ENCODE results near the gene RAB12. TPM values are rescaled to one million over a fixed set of nuclear protein-coding genes. Genes with fewer than 3 reads are reported as not detected.

Gene RAB12
- total RNA-seq, 3 donors from 2014 or later: 46.5 to 64.0 (median 55.0) TPM

- H3K4me3 ChIP-seq: peak overlapping the region in 1 of 3 donors; percentile 81
- intact Hi-C loops (cut with DNase I; ENCODE audit: low total_unique reads): no loop called here
- H3K9me3 ChIP-seq: no peaks in the 10 kb centered on the region
- TF ChIP-seq POLR2AphosphoS5 (IDR thresholded peaks at IDR 0.05): no peak
- TF ChIP-seq POLR2A (IDR thresholded peaks at IDR 0.05): no peak
- TF ChIP-seq CTCF (IDR thresholded peaks at IDR 0.05): no peak
- no peaks in the 10 kb centered on the region for H3K36me3 ChIP-seq
- peak in 1 of 2 donors; percentile 30 for DNase-seq (ENCODE audit: low spot score in 2 of 2)
- H3K4me1 ChIP-seq: peaks cover 7 to 18% of the 10 kb centered on the region in 2 donors
- no peaks in the 10 kb centered on the region for H3K27me3 ChIP-seq
- H3K27ac ChIP-seq: peak overlapping the region; percentile 44 to 83
These were observed 2.8 kb downstream of the RAB12 start for GRCh38 chr18:8611916-8612576.

GRCh38 chr18:8614875-8615274, 5.6 kb downstream of the RAB12 start:
- Histone ChIP-seq H3K27ac (no peak overlapping the region), H3K27me3 (no peaks in the 10 kb centered on the region), H3K36me3 (no peaks in the 10 kb centered on the region), H3K4me3 (no peak overlapping the region), H3K9me3 (no peaks in the 10 kb centered on the region), H3K4me1 (peaks cover 7 to 18% of the 10 kb centered on the region in 2 donors)
- DNase-seq (ENCODE audit: low spot score in 2 of 2): no peak
- intact Hi-C loops (cut with DNase I; ENCODE audit: low total_unique reads): no loop called here
- no peak for TF ChIP-seq CTCF (IDR thresholded peaks at IDR 0.05)
- no peak for TF ChIP-seq POLR2AphosphoS5 (IDR thresholded peaks at IDR 0.05)
- no peak for TF ChIP-seq POLR2A (IDR thresholded peaks at IDR 0.05)

DNA sequence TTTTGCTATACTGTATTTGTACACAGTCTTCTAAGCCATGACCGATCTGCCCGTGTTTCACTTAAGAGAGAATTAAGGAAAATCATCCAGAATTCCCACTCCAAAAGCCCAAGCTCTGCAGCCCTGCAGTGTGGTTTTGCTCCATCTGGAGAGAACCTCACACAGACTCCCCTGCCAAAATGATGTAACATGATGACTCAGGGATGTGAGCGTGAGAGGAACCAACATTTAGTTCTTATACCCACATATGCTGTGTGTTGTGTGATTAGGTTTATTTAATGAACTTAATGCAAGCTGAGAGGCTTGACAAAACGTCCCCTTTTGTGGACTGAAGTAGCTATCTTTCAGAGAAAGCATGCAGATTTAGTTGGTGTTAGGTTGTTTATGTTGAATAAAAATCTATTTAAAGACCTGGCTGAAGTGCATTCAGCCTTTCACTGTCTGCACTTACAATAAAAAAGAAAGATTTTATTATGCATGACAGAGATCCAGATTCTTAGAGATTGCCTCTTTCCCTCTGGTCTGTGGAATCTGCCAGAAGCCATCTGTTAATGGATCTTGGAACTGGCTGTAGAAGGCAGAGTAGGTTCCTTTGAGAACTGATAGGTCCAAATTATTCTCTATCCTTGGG, 6.3 kb downstream of the RAB12 start:
- intact Hi-C loops (cut with DNase I; ENCODE audit: low total_unique reads): no loop called here
- Histone ChIP-seq H3K27ac (peak overlapping the region; percentile 15 to 43), H3K36me3 (no peaks in the 10 kb centered on the region), H3K9me3 (no peaks in the 10 kb centered on the region), H3K4me1 (peaks cover 7 to 18% of the 10 kb centered on the region in 2 donors), H3K4me3 (no peak overlapping the region), H3K27me3 (no peaks in the 10 kb centered on the region)
- no peak for DNase-seq (ENCODE audit: low spot score in 2 of 2)
- TF ChIP-seq CTCF (IDR thresholded peaks at IDR 0.05) (no peak), POLR2AphosphoS5 (IDR thresholded peaks at IDR 0.05) (no peak), POLR2A (IDR thresholded peaks at IDR 0.05) (no peak)

GRCh38 chr18:8616028-8616401, 6.8 kb downstream of the RAB12 start:
- intact Hi-C loops (cut with DNase I; ENCODE audit: low total_unique reads): no loop called here
- Histone ChIP-seq H3K4me1 (peaks cover 7 to 18% of the 10 kb centered on the region in 2 donors), H3K27me3 (no peaks in the 10 kb centered on the region), H3K4me3 (no peak overlapping the region), H3K36me3 (no peaks in the 10 kb centered on the region), H3K9me3 (no peaks in the 10 kb centered on the region), H3K27ac (peak overlapping the region; percentile 15 to 43)
- no peak for DNase-seq (ENCODE audit: low spot score in 2 of 2)
- TF ChIP-seq CTCF (IDR thresholded peaks at IDR 0.05) (no peak), POLR2A (IDR thresholded peaks at IDR 0.05) (no peak)

- Histone ChIP-seq H3K36me3 (no peaks in the 10 kb centered on the region), H3K27ac (no peak overlapping the region), H3K4me3 (no peak overlapping the region), H3K4me1 (peaks cover 4 to 6% of the 10 kb centered on the region in 2 donors), H3K27me3 (no peaks in the 10 kb centered on the region), H3K9me3 (no peaks in the 10 kb centered on the region)
- intact Hi-C loops (cut with DNase I; ENCODE audit: low total_unique reads): no loop called here
- DNase-seq (ENCODE audit: low spot score in 2 of 2): no peak
- TF ChIP-seq CTCF (IDR thresholded peaks at IDR 0.05) (no peak), POLR2A (IDR thresholded peaks at IDR 0.05) (no peak)
These were observed 8.7 kb downstream of the RAB12 start for GRCh38 chr18:8617907-8618306.

Data from breast epithelium (tissue), 4 donors.